H9 (cell line): ENCODE measurements around the gene SLC5A1. TPM values are rescaled to one million over a fixed set of nuclear protein-coding genes. Genes with fewer than 3 reads are reported as not detected.

Experiments used
- DNase-seq: peaks from one replicate; pipeline ENCODE4 v3.0.0-alpha.2; 2017
- H2AFZ ChIP-seq: one replicate; pipeline ENCODE4 v1.6.1; 2013; ENCODE audit warnings: mild to moderate bottlenecking, low read length, control low read depth, moderate library complexity
- H2AK5ac ChIP-seq: 2 replicates; pipeline ENCODE4 v1.6.1; 2013; ENCODE audit warnings: low read length, control low read depth, mixed read lengths; ENCODE audit not compliant: insufficient read length
- H2BK120ac ChIP-seq: one replicate; pipeline ENCODE4 v1.6.1; 2013; ENCODE audit warnings: low read depth, mild to moderate bottlenecking, low read length, control low read depth, inconsistent platforms; ENCODE audit not compliant: poor library complexity, severe bottlenecking
- H2BK12ac ChIP-seq: 2 replicates; pipeline ENCODE4 v1.6.1; 2013; ENCODE audit warnings: low read length, control low read depth, mixed read lengths, low read depth; ENCODE audit not compliant: insufficient read length
- H2BK15ac ChIP-seq: 2 replicates; pipeline ENCODE4 v1.6.1; 2013; ENCODE audit warnings: low read depth, low read length, control low read depth
- H2BK20ac ChIP-seq: one replicate; pipeline ENCODE4 v1.6.1; 2013; ENCODE audit warnings: low read depth, mild to moderate bottlenecking, low read length, control low read depth, inconsistent platforms; ENCODE audit not compliant: poor library complexity, severe bottlenecking
- H2BK5ac ChIP-seq: 2 replicates; pipeline ENCODE4 v1.6.1; 2013; ENCODE audit warnings: low read length, control low read depth, mixed read lengths; ENCODE audit not compliant: insufficient read length
- H3K14ac ChIP-seq: 2 replicates; pipeline ENCODE4 v1.6.1; 2013; ENCODE audit warnings: low read length, control low read depth; ENCODE audit not compliant: insufficient read depth
- H3K18ac ChIP-seq: 2 replicates; pipeline ENCODE4 v1.6.1; 2013; ENCODE audit warnings: low read depth, mild to moderate bottlenecking, mixed read lengths, low read length, control low read depth; ENCODE audit not compliant: insufficient read length
- H3K23ac ChIP-seq: 2 replicates; pipeline ENCODE4 v1.6.1; 2013; ENCODE audit warnings: low read length, control low read depth, mixed read lengths, low read depth; ENCODE audit not compliant: insufficient read length
- H3K23me2 ChIP-seq: 2 replicates; pipeline ENCODE4 v1.6.1; 2013; ENCODE audit warnings: low read depth, mild to moderate bottlenecking, mixed read lengths, low read length, control low read depth; ENCODE audit not compliant: insufficient read length, poor library complexity, severe bottlenecking
- H3K27ac ChIP-seq: 2 replicates; pipeline ENCODE4 v1.5.1; 2013; ENCODE audit warnings: low read length, control low read depth, mixed read lengths, low read depth; ENCODE audit not compliant: insufficient read length
- H3K27me3 ChIP-seq: 2 replicates; pipeline ENCODE4 v1.6.1; 2013; ENCODE audit warnings: low read length, control low read depth, inconsistent platforms; ENCODE audit not compliant: insufficient read depth
- H3K4ac ChIP-seq: 2 replicates; pipeline ENCODE4 v1.6.1; 2013; ENCODE audit warnings: low read depth, mild to moderate bottlenecking, control low read depth, inconsistent platforms, low read length, moderate library complexity
- H3K4me1 ChIP-seq: 2 replicates; pipeline ENCODE4 v1.6.1; 2013; ENCODE audit warnings: low read length, control low read depth, inconsistent platforms; ENCODE audit not compliant: insufficient read depth
- H3K4me2 ChIP-seq: 2 replicates; pipeline ENCODE4 v1.6.1; 2013; ENCODE audit warnings: low read length, control low read depth, mixed read lengths; ENCODE audit not compliant: insufficient read length, insufficient read depth
- H3K56ac ChIP-seq: 2 replicates; pipeline ENCODE4 v1.6.1; 2013; ENCODE audit warnings: low read depth, mild to moderate bottlenecking, mixed read lengths, low read length, control low read depth; ENCODE audit not compliant: insufficient read length
- H3K79me1 ChIP-seq: 2 replicates; pipeline ENCODE4 v1.6.1; 2013; ENCODE audit warnings: low read depth, mild to moderate bottlenecking, moderate library complexity, low read length, control low read depth, inconsistent platforms; ENCODE audit not compliant: insufficient read depth, poor library complexity, severe bottlenecking
- H3K79me2 ChIP-seq: 2 replicates; pipeline ENCODE4 v1.6.1; 2013; ENCODE audit warnings: low read length, control low read depth, inconsistent platforms; ENCODE audit not compliant: insufficient read depth
- H3K9ac ChIP-seq: 2 replicates; pipeline ENCODE4 v1.6.1; 2013; ENCODE audit warnings: low read length, control low read depth, mixed read lengths; ENCODE audit not compliant: insufficient read length; ENCODE audit errors: extremely low read depth
- H3K9me3 ChIP-seq: one replicate; pipeline ENCODE4 v1.6.1; 2013; ENCODE audit warnings: low read depth, low read length, inconsistent platforms; ENCODE audit not compliant: control insufficient read depth
- H3T11ph ChIP-seq: one replicate; pipeline ENCODE4 v1.6.1; 2013; ENCODE audit warnings: mild to moderate bottlenecking, low read length, control low read depth, inconsistent platforms
- H4K20me1 ChIP-seq: one replicate; pipeline ENCODE4 v1.6.1; 2013; ENCODE audit not compliant: control insufficient read depth, insufficient read length, insufficient read depth
- H4K5ac ChIP-seq: 2 replicates; pipeline ENCODE4 v1.6.1; 2013; ENCODE audit warnings: low read depth, mild to moderate bottlenecking, mixed read lengths, low read length, control low read depth; ENCODE audit not compliant: insufficient read length
- H4K8ac ChIP-seq: replicated peaks from 2 replicates; pipeline ENCODE4 v1.6.1; 2013; ENCODE audit warnings: low read length, control low read depth, mixed read lengths, low read depth; ENCODE audit not compliant: insufficient read length
- H4K91ac ChIP-seq: 2 replicates; pipeline ENCODE4 v1.6.1; 2013; ENCODE audit warnings: low read depth, mild to moderate bottlenecking, moderate library complexity, mixed read lengths, low read length, control low read depth; ENCODE audit not compliant: insufficient read length
- H3K27ac Mint-ChIP-seq, 3 experiments: 2 replicates in 2 of 3; 3 replicates in 1 of 3; pipeline ENCODE4 v1.8.0; 2020 to 2021; ENCODE audit warnings: mixed read lengths in 3 of 3, mild to moderate bottlenecking in 1 of 3, moderate library complexity in 1 of 3
- H3K27me3 Mint-ChIP-seq: 2 replicates; pipeline ENCODE4 v1.8.0; 2021; ENCODE audit warnings: low read depth, mild to moderate bottlenecking, moderate library complexity, mixed read lengths
- H3K36me3 Mint-ChIP-seq, 3 experiments: 2 replicates in 2 of 3; 3 replicates in 1 of 3; pipeline ENCODE4 v1.8.0; 2020 to 2021; ENCODE audit warnings: low read depth in 3 of 3, mixed read lengths in 3 of 3; ENCODE audit not compliant: insufficient read depth in 1 of 3
- H3K4me1 Mint-ChIP-seq, 2 experiments: 2 replicates each; pipeline ENCODE4 v1.8.0; 2020; ENCODE audit warnings: mixed read lengths in 2 of 2
- H3K4me3 Mint-ChIP-seq, 2 experiments: 2 replicates in 1 of 2; 3 replicates in 1 of 2; pipeline ENCODE4 v1.8.0; 2020 to 2021; ENCODE audit warnings: mild to moderate bottlenecking in 2 of 2, mixed read lengths in 2 of 2, moderate library complexity in 1 of 2
- H3K9me3 Mint-ChIP-seq, 2 experiments: 2 replicates in 1 of 2; 3 replicates in 1 of 2; pipeline ENCODE4 v1.8.0; 2020; ENCODE audit warnings: mild to moderate bottlenecking in 2 of 2, mixed read lengths in 2 of 2, moderate library complexity in 1 of 2
- WGBS: extraction: QIAGEN DNeasy Blood & Tissue Kit; methylation state at CpG from one replicate; pipeline ENCODE4 v1.1.7; 2013; ENCODE audit warnings: missing lambda C conversion rate, low lambda C conversion rate, mixed read lengths; ENCODE audit not compliant: insufficient read length; ENCODE audit errors: extremely low coverage; 5-methylcytosine and 5-hydroxymethylcytosine counted together
- total RNA-seq: library from RNA; stranded (reverse); gene quantifications from 2 replicates; pipeline ENCODE4 v1.2.1, GENCODE V29; 2021
- TF ChIP-seq, protein P1 (sequence below): fragments of 200-600 bp; sonication (generic); conservative IDR thresholded peaks from 3 replicates; pipeline ENCODE4 v1.8.0; 2021; ENCODE audit warnings: antibody characterized with exemption, mild to moderate bottlenecking

SLC5A1 gene
- total RNA-seq, 1 experiment from 2014 or later = not detected

DNA sequence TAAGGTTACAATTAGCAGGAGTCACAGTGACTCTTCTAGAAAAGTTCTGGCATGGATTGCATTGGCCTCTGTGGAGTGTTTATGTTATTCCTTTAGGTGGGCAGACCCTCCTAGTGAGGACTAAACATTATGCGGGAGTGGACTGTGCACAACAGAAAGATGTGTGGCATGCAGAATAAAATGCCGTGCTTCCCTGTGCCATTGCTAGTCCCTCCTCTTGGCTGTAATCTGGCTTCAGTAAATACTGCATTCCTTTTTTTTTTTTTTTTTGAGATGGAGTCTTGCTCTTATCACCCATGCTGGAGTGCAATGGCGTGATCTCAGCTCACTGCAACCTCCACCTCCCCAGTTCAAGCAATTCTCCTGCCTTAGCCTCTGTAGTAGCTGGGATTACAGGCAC lies 45.0 kb downstream of the SLC5A1 start:
- Histone ChIP-seq H3K18ac (no peak overlapping the region), H2BK20ac (no peak overlapping the region), H3K56ac (no peak overlapping the region), H3K14ac (no peak overlapping the region), H3K4me2 (no peak overlapping the region), H4K5ac (no peak overlapping the region), H2BK12ac (no peak overlapping the region), H4K20me1 (no peaks in the 10 kb centered on the region), H2BK5ac (no peak overlapping the region), H3K79me1 (no peaks in the 10 kb centered on the region), H3K9ac (no peak overlapping the region), H3T11ph (no peak overlapping the region), H3K4ac (no peak overlapping the region), H2BK15ac (no peak overlapping the region), H3K27ac (no peak overlapping the region), H4K91ac (no peak overlapping the region), H3K23me2 (no peaks in the 10 kb centered on the region), H3K4me1 (no peaks in the 10 kb centered on the region), H2AFZ (no peak overlapping the region), H4K8ac (no peak overlapping the region), H2AK5ac (no peak overlapping the region), H3K27me3 (no peaks in the 10 kb centered on the region), H3K9me3 (no peaks in the 10 kb centered on the region), H3K79me2 (no peaks in the 10 kb centered on the region), H2BK120ac (no peak overlapping the region), H3K23ac (no peak overlapping the region)
- TF ChIP-seq, protein P1, sequence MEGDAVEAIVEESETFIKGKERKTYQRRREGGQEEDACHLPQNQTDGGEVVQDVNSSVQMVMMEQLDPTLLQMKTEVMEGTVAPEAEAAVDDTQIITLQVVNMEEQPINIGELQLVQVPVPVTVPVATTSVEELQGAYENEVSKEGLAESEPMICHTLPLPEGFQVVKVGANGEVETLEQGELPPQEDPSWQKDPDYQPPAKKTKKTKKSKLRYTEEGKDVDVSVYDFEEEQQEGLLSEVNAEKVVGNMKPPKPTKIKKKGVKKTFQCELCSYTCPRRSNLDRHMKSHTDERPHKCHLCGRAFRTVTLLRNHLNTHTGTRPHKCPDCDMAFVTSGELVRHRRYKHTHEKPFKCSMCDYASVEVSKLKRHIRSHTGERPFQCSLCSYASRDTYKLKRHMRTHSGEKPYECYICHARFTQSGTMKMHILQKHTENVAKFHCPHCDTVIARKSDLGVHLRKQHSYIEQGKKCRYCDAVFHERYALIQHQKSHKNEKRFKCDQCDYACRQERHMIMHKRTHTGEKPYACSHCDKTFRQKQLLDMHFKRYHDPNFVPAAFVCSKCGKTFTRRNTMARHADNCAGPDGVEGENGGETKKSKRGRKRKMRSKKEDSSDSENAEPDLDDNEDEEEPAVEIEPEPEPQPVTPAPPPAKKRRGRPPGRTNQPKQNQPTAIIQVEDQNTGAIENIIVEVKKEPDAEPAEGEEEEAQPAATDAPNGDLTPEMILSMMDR = no peak
- no peak overlapping the region for H3K4me3 Mint-ChIP-seq
- H3K9me3 Mint-ChIP-seq = no peaks in the 10 kb centered on the region
- no peaks in the 10 kb centered on the region for H3K4me1 Mint-ChIP-seq
- DNase-seq = no peak
- H3K27me3 Mint-ChIP-seq = peaks cover 61% of the 10 kb centered on the region
- H3K27ac Mint-ChIP-seq = no peak overlapping the region
- no CpG with 5 or more reads among the region's 3 CpGs for WGBS
- H3K36me3 Mint-ChIP-seq = no peaks in the 10 kb centered on the region
